Liver (tissue), 3 donors: Measurements from ENCODE around the gene OGG1.

Experiments
- EGR1 ChIP-seq, 2 donors: IDR thresholded peaks; 2 replicates each; pipeline ENCODE4 v1.6.1; 2016 to 2018; ENCODE audit warnings: antibody characterized with exemption in 2 of 2, low read depth in 2 of 2
- FOXA1 ChIP-seq: IDR thresholded peaks from 2 replicates; pipeline ENCODE4 v1.6.1; 2016; ENCODE audit warnings: antibody characterized with exemption
- GABPA ChIP-seq, 2 donors: IDR thresholded peaks in 1 of 2; conservative IDR thresholded peaks in 1 of 2; 2 replicates each; pipeline ENCODE4 v1.6.1; 2016; ENCODE audit warnings: antibody characterized with exemption in 2 of 2, mild to moderate bottlenecking in 1 of 2, moderate library complexity in 1 of 2
- HNF4A ChIP-seq, 2 donors: conservative IDR thresholded peaks; 2 replicates each; pipeline ENCODE4 v1.6.1; 2016; ENCODE audit warnings: antibody characterized with exemption in 2 of 2, mild to moderate bottlenecking in 2 of 2
- JUND ChIP-seq, 2 donors: IDR thresholded peaks; 2 replicates each; pipeline ENCODE4 v1.6.1; 2016; ENCODE audit warnings: antibody characterized with exemption in 2 of 2
- RAD21 ChIP-seq, 2 donors: IDR thresholded peaks; 2 replicates each; pipeline ENCODE4 v1.6.1; 2016; ENCODE audit warnings: antibody characterized with exemption in 2 of 2, mild to moderate bottlenecking in 2 of 2
- RXRA ChIP-seq, 2 donors: IDR thresholded peaks; 2 replicates each; pipeline ENCODE4 v1.6.1; 2017 to 2018; ENCODE audit warnings: antibody characterized with exemption in 2 of 2, mild to moderate bottlenecking in 1 of 2
- SP1 ChIP-seq: IDR thresholded peaks from 2 replicates; pipeline ENCODE4 v1.6.1; 2018; ENCODE audit warnings: antibody characterized with exemption, mild to moderate bottlenecking
- TAF1 ChIP-seq: conservative IDR thresholded peaks from 2 replicates; pipeline ENCODE4 v1.6.1; 2016; ENCODE audit warnings: antibody characterized with exemption, mild to moderate bottlenecking
- YY1 ChIP-seq: IDR thresholded peaks from 2 replicates; pipeline ENCODE4 v1.6.1; 2016; ENCODE audit warnings: antibody characterized with exemption, mild to moderate bottlenecking
- TF ChIP-seq, protein P1 (sequence below): IDR thresholded peaks from 2 replicates; pipeline ENCODE4 v1.6.1; 2016; ENCODE audit warnings: antibody characterized with exemption
- TF ChIP-seq, protein P2 (sequence below): fragments of 150-350 bp; IDR thresholded peaks from 2 replicates; pipeline ENCODE4 v1.5.1; 2017; ENCODE audit warnings: improper control_type of control experiment, low read depth, low read length; ENCODE audit not compliant: missing input control
- TF ChIP-seq, protein P3 (sequence below): IDR thresholded peaks from 2 replicates; pipeline ENCODE4 v1.6.1; 2016; ENCODE audit warnings: antibody characterized with exemption, mild to moderate bottlenecking
- TF ChIP-seq, protein P4 (sequence below): IDR thresholded peaks from 2 replicates; pipeline ENCODE4 v1.6.1; 2016; ENCODE audit warnings: antibody characterized with exemption
- donor health status: healthy.
- donor health status: healthy.

DNA sequence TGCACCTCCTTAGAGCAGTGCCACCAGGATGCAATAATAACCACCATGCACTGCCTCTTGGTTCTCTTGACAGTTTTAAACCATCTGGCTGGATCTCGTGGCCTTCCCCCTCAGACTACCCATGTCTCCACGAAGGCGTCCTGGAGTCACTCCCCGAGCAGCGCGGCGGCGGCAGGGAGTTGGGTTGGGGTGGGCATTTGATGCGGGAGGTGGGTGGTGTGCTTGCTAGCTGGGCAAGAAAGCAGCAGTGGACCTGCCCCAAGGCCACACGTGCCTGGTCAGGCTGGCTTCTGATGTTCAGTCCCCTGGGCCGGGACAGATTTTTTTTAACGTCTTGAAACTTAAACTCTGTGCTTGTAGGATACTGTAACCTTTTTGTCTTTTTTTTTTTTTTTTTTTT lies 56.4 kb downstream of the OGG1 start:
- TF ChIP-seq, protein P1, sequence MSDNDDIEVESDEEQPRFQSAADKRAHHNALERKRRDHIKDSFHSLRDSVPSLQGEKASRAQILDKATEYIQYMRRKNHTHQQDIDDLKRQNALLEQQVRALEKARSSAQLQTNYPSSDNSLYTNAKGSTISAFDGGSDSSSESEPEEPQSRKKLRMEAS, result no peak
- TF ChIP-seq HNF4A (conservative IDR thresholded peaks at IDR 0.05) (no peak), YY1 (no peak), EGR1 (IDR thresholded peaks at IDR 0.05; ENCODE audit: low read depth in 2 of 2) (no peak), TAF1 (no peak), FOXA1 (no peak), RAD21 (IDR thresholded peaks at IDR 0.05) (no peak), JUND (IDR thresholded peaks at IDR 0.05) (no peak), GABPA (IDR thresholded peaks at IDR 0.05 in 1 of 2, conservative IDR thresholded peaks at IDR 0.05 in 1 of 2) (no peak), RXRA (IDR thresholded peaks at IDR 0.05) (no peak), SP1 (no peak)
- TF ChIP-seq, protein P2, sequence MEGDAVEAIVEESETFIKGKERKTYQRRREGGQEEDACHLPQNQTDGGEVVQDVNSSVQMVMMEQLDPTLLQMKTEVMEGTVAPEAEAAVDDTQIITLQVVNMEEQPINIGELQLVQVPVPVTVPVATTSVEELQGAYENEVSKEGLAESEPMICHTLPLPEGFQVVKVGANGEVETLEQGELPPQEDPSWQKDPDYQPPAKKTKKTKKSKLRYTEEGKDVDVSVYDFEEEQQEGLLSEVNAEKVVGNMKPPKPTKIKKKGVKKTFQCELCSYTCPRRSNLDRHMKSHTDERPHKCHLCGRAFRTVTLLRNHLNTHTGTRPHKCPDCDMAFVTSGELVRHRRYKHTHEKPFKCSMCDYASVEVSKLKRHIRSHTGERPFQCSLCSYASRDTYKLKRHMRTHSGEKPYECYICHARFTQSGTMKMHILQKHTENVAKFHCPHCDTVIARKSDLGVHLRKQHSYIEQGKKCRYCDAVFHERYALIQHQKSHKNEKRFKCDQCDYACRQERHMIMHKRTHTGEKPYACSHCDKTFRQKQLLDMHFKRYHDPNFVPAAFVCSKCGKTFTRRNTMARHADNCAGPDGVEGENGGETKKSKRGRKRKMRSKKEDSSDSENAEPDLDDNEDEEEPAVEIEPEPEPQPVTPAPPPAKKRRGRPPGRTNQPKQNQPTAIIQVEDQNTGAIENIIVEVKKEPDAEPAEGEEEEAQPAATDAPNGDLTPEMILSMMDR, result no peak
- TF ChIP-seq, protein P3, sequence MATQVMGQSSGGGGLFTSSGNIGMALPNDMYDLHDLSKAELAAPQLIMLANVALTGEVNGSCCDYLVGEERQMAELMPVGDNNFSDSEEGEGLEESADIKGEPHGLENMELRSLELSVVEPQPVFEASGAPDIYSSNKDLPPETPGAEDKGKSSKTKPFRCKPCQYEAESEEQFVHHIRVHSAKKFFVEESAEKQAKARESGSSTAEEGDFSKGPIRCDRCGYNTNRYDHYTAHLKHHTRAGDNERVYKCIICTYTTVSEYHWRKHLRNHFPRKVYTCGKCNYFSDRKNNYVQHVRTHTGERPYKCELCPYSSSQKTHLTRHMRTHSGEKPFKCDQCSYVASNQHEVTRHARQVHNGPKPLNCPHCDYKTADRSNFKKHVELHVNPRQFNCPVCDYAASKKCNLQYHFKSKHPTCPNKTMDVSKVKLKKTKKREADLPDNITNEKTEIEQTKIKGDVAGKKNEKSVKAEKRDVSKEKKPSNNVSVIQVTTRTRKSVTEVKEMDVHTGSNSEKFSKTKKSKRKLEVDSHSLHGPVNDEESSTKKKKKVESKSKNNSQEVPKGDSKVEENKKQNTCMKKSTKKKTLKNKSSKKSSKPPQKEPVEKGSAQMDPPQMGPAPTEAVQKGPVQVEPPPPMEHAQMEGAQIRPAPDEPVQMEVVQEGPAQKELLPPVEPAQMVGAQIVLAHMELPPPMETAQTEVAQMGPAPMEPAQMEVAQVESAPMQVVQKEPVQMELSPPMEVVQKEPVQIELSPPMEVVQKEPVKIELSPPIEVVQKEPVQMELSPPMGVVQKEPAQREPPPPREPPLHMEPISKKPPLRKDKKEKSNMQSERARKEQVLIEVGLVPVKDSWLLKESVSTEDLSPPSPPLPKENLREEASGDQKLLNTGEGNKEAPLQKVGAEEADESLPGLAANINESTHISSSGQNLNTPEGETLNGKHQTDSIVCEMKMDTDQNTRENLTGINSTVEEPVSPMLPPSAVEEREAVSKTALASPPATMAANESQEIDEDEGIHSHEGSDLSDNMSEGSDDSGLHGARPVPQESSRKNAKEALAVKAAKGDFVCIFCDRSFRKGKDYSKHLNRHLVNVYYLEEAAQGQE, result no peak
- TF ChIP-seq, protein P4, sequence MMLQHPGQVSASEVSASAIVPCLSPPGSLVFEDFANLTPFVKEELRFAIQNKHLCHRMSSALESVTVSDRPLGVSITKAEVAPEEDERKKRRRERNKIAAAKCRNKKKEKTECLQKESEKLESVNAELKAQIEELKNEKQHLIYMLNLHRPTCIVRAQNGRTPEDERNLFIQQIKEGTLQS, result no peak
